ENCODE results near the gene CALML3. TPM values are rescaled to one million over a fixed set of nuclear protein-coding genes. Genes with fewer than 3 reads are reported as not detected.
A peak's percentile ranks its signal among the peaks of the same experiment; 100 is the strongest.

CALML3 gene
- total and polyA plus RNA-seq, 2 experiments from 2014 or later = not detected

DNA sequence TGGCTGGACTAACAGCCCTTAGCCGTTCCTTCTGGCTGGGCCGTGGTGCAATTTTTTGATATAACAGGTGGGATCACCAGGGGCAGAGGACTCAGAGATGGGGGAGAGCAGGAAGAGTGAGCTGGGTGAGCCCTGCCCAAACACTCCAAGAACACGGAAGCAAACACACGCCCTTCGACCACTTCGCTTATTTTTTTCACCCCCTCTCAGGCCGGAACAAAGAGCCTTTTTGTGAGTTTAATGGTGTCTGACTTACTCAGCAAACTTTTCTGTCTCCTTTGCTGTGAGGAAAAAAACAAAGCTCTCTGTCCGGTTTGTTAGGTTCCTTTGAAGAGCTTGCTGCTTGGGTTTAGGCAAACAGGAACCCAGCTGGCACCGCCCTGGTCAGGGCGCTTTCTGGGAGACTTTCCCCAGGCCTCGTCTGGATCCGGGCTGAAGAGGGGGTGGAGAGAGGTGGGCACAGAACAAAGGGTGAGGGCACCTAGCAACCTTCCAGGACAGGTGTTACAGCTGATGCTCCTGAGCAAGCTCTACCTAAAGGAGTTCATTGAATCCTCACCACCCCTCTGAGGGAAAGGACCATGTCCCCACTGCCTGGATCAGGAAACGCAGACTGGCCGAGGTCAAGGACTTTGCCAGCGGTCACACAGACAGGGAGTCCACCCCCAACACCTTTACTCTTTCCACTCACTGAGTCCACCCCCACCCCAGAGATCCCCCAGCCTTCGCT lies 23.3 kb downstream of the CALML3 start:
- Histone ChIP-seq H3K27ac (peak overlapping the region; percentile 6), H3K9me3 (ENCODE audit: low read depth) (no peaks in the 10 kb centered on the region), H3K4me1 (ENCODE audit: low read depth) (peaks cover 16% of the 10 kb centered on the region), H3K36me3 (no peaks in the 10 kb centered on the region), H3K27me3 (no peaks in the 10 kb centered on the region), H3K4me3 (no peak overlapping the region)
- DNase-seq (ENCODE audit: low read depth in 1 of 2, low spot score in 1 of 2) = peak in 1 of 2 donors; percentile 23
- TF ChIP-seq, protein P1, sequence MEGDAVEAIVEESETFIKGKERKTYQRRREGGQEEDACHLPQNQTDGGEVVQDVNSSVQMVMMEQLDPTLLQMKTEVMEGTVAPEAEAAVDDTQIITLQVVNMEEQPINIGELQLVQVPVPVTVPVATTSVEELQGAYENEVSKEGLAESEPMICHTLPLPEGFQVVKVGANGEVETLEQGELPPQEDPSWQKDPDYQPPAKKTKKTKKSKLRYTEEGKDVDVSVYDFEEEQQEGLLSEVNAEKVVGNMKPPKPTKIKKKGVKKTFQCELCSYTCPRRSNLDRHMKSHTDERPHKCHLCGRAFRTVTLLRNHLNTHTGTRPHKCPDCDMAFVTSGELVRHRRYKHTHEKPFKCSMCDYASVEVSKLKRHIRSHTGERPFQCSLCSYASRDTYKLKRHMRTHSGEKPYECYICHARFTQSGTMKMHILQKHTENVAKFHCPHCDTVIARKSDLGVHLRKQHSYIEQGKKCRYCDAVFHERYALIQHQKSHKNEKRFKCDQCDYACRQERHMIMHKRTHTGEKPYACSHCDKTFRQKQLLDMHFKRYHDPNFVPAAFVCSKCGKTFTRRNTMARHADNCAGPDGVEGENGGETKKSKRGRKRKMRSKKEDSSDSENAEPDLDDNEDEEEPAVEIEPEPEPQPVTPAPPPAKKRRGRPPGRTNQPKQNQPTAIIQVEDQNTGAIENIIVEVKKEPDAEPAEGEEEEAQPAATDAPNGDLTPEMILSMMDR (IDR thresholded peaks at IDR 0.05; ENCODE audit: low read depth, low read length) = no peak

DNA sequence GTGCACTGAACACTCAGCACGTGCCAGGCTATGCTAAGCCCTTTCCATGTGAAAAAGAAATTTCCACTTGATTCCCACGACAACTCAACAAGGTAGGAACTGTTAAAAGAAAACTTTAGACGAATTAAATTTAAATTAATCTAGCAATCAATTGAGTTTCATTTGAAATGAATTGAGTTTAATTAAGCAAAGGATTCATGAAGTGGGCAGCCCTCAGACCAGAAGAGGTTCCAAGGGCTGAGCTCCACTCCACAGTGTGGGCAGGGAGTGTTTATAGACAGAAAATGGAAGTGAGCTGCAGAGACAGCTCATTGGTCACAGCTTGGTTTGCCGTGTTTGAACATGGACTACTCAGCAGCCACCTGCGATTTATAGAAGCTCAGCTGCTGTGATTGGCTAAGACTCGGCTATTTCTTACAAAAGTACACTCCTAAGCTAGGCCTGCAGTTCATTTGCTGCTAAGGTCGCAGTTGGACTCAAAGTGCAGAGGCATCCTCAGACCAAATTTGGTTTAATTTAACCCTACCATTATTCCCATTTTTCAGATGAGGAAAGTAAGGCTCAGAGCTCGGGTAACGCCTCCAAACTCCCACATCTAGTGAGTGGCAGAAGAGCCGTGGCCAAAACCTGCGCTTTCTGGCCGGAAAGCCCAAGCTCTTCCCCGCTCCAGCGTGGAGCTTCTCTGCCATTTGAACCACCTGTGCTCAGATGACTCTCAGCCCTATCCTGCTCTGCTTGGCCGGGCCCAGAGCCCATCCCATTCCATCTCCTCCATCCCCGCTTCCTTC lies 24.9 kb downstream of the CALML3 start:
- Histone ChIP-seq H3K4me1 (ENCODE audit: low read depth) (peaks cover 16% of the 10 kb centered on the region), H3K27ac (no peak overlapping the region)

DNA sequence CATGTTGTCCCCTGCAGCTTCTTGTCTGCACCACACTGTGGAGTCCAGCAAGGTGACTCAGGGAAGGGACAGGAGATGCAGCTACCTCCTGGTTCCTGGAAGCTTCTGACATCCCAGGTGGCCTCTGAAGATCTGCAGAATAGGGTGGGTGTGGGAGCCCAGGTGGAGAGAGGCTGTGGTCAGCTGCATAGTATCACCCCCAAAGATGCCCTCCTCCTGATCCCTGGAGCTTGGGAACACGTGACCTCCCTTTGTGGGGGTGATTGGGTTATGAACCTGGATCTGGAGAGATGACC lies 25.4 kb downstream of the CALML3 start:
- TF ChIP-seq, protein P1 (IDR thresholded peaks at IDR 0.05; ENCODE audit: low read depth, low read length) = no peak
- H3K27ac ChIP-seq = no peak overlapping the region
- no peak for DNase-seq (ENCODE audit: low read depth in 1 of 2, low spot score in 1 of 2)
- no peaks in the 10 kb centered on the region for H3K27me3 ChIP-seq
- H3K9me3 ChIP-seq (ENCODE audit: low read depth) = no peaks in the 10 kb centered on the region
- H3K36me3 ChIP-seq = no peaks in the 10 kb centered on the region
- H3K4me3 ChIP-seq = no peak overlapping the region
- peaks cover 16% of the 10 kb centered on the region for H3K4me1 ChIP-seq (ENCODE audit: low read depth)

More for the DNA sequence above, 24.9 kb downstream of the CALML3 start:
- H3K4me3 ChIP-seq = no peak overlapping the region
- H3K27me3 ChIP-seq = no peaks in the 10 kb centered on the region
- H3K36me3 ChIP-seq = no peaks in the 10 kb centered on the region
- DNase-seq (ENCODE audit: low read depth in 1 of 2, low spot score in 1 of 2) = no peak
- TF ChIP-seq, protein P1 (IDR thresholded peaks at IDR 0.05; ENCODE audit: low read depth, low read length) = no peak
- H3K9me3 ChIP-seq (ENCODE audit: low read depth) = no peaks in the 10 kb centered on the region

DNA sequence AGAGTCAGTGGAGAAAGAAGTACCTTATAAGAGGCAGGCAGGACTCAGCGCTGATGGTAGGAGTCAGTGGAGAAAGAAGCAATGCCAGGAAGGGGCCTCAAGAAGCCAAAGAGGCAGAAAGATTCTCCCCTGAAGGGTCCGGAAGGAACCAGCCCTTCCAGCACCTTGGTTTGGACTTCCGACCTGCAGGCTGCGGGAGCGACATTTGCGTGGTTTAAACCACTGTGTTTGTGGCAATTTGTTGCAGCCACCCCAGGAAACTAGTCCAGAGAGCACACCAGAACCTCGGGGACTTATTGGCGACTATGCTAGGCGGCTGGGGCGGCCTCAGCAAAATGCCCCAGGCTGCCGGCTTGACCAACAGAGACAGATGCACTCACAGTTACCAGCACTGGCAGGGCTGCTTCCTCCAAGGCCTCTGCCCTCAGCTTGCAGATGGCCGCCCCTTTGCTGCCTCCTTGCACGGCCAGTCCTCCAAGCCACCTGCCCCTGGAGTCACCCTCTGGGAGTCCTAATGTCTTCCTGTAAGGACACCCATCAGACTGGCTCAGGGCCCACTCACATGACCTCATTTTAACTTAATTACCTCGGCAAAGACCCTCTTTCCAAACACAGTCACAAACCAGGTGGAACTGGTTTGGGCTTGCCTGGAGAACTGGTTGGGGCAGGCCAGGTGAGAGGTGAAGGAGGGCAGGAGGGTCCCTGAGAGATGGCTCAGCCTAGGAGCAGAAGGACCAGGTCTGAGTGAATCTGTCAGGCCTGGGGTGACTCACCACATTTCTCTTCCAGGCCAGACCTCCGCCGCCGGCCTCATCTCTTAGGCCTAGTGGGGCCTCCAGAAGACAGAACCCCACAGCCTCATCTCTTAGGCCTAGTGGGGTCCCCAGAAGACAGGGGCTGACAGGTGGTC lies 26.1 kb downstream of the CALML3 start:
- DNase-seq (ENCODE audit: low read depth in 1 of 2, low spot score in 1 of 2) = peak in 1 of 2 donors; percentile 16
- TF ChIP-seq, protein P1 (IDR thresholded peaks at IDR 0.05; ENCODE audit: low read depth, low read length) = no peak
- no peak overlapping the region for H3K27ac ChIP-seq

More for the DNA sequence above, 26.1 kb downstream of the CALML3 start:
- Histone ChIP-seq H3K36me3 (no peaks in the 10 kb centered on the region), H3K9me3 (ENCODE audit: low read depth) (no peaks in the 10 kb centered on the region), H3K4me1 (ENCODE audit: low read depth) (peaks cover 16% of the 10 kb centered on the region), H3K27me3 (no peaks in the 10 kb centered on the region), H3K4me3 (no peak overlapping the region)
